Activated B cell treated with CpG ODN at 0.5 μM for 24 hours (primary cell): ENCODE data around the gene PTER. TPM values are rescaled to one million over a fixed set of nuclear protein-coding genes. Genes with fewer than 3 reads are reported as not detected.

Experiments
- ATAC-seq: fragments of 200-7000 bp; cut with Tn5 transposase; one replicate; pipeline ENCODE4 v1.10.0; 2021; ENCODE audit warnings: low read depth, mild to moderate bottlenecking, moderate library complexity
- CTCF ChIA-PET: fragments of 350-600 bp; sonication (Branson Sonifier 250); formaldehyde crosslinking; loops from one replicate; lab custom pipeline; 2021; ENCODE audit warnings: antibody characterized with exemption; lab: Charles Lee
- POLR2A ChIA-PET: fragments of 350-600 bp; sonication (Branson Sonifier 250); formaldehyde crosslinking; loops from one replicate; lab custom pipeline; 2021; ENCODE audit warnings: antibody characterized with exemption; lab: Charles Lee
- DNase-seq: peaks from one replicate; pipeline ENCODE4 v3.0.0; 2022
- H3K27ac Mint-ChIP-seq: one replicate; pipeline ENCODE4 v1.8.0; 2020; ENCODE audit warnings: mixed read lengths
- H3K27me3 Mint-ChIP-seq: one replicate; pipeline ENCODE4 v1.8.0; 2021; ENCODE audit warnings: mixed read lengths
- H3K36me3 Mint-ChIP-seq: one replicate; pipeline ENCODE4 v1.8.0; 2021; ENCODE audit warnings: low read depth, mixed read lengths
- H3K4me1 Mint-ChIP-seq: one replicate; pipeline ENCODE4 v1.8.0; 2021; ENCODE audit warnings: mixed read lengths
- H3K4me3 Mint-ChIP-seq: one replicate; pipeline ENCODE4 v1.8.0; 2020; ENCODE audit warnings: mild to moderate bottlenecking, mixed read lengths
- H3K9me3 Mint-ChIP-seq: one replicate; pipeline ENCODE4 v1.8.0; 2020; ENCODE audit warnings: mixed read lengths
- intact Hi-C: fragments of 100-400 bp; cut with micrococcal nuclease; formaldehyde crosslinking; loops from one replicate; pipeline ENCODE4 v1.15.1; 2024
- total RNA-seq: library from RNA; stranded (reverse); gene quantifications from 2 replicates; pipeline ENCODE4 v1.2.3, GENCODE V29; 2022
- TF ChIP-seq, protein P1 (sequence below): fragments of 200-600 bp; IDR thresholded peaks from one replicate; pipeline ENCODE4 v1.8.0; 2022; ENCODE audit warnings: antibody characterized with exemption, mild to moderate bottlenecking

PTER gene, protein sequence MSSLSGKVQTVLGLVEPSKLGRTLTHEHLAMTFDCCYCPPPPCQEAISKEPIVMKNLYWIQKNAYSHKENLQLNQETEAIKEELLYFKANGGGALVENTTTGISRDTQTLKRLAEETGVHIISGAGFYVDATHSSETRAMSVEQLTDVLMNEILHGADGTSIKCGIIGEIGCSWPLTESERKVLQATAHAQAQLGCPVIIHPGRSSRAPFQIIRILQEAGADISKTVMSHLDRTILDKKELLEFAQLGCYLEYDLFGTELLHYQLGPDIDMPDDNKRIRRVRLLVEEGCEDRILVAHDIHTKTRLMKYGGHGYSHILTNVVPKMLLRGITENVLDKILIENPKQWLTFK
- total RNA-seq = 14.9 and 15.0 TPM in 2 replicates

DNA sequence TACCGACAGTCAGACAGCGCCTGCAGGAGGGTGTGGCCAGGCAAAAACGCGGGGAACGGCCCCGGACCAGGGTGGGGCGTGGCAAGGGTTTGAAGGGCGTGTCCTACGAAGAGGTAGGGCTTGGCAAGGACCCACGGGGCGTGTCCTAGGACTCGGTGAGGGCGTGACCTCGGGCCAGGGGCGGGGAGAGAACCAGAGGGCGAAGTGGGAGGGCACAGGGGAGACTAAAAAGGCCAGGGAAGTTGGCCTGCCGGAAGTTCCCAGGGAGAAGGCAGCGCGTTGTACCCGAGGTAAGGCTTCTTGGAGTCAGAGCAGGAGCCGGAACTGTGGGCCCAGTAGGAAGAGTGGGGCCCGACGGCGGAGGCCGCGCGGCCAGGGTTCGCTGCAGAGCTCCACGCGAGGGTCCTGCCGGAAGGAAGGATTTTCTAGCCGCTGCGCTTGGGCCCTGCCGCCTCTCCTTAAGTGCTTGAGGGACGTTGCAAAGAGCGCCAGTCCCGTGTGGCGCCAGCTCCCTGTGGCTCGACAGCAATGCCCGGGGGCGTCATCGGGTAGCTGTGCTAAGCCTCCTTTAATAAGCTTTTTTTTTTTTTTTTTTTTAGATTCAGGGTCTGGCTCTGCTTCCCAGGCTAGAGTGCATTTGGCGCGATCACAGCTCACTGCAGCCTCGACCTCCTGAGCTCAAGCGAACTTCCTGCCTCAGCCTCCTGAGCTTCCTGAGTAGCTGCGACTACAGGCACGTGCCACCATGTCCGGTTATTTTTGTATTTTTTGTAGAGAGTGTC, at the start of gene PTER:
PTER (plus strand) TSS at position 253 of the 782 bp plus-strand sequence. CDS start 47,375 bp downstream, outside the sequence.
- CTCF ChIA-PET = no interaction called here
- intact Hi-C loops = loop anchor here (1.0 to 10.0 kb wide), 5 partner anchors 380 to 1268 kb away; partner anchors contain the start of genes MINDY3, NMT2 and RSU1
- TF ChIP-seq, protein P1, sequence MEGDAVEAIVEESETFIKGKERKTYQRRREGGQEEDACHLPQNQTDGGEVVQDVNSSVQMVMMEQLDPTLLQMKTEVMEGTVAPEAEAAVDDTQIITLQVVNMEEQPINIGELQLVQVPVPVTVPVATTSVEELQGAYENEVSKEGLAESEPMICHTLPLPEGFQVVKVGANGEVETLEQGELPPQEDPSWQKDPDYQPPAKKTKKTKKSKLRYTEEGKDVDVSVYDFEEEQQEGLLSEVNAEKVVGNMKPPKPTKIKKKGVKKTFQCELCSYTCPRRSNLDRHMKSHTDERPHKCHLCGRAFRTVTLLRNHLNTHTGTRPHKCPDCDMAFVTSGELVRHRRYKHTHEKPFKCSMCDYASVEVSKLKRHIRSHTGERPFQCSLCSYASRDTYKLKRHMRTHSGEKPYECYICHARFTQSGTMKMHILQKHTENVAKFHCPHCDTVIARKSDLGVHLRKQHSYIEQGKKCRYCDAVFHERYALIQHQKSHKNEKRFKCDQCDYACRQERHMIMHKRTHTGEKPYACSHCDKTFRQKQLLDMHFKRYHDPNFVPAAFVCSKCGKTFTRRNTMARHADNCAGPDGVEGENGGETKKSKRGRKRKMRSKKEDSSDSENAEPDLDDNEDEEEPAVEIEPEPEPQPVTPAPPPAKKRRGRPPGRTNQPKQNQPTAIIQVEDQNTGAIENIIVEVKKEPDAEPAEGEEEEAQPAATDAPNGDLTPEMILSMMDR = no peak
- Mint-ChIP-seq H3K36me3 (peaks cover 24% of the 10 kb centered on the region), H3K4me1 (peaks cover 48% of the 10 kb centered on the region), H3K4me3 (peak within 1 kb of the TSS; percentile 95), H3K27ac (peak within 1 kb of the TSS; percentile 88), H3K9me3 (no peaks in the 10 kb centered on the region), H3K27me3 (peaks cover 3% of the 10 kb centered on the region)
- POLR2A ChIA-PET = interaction anchor here (0.9 to 1.5 kb wide), 4 partner anchors 381 to 792 kb away, joined by 3 to 18 read pairs (median 8); partner anchors contain the start of genes MINDY3 and RSU1
- peak; percentile 97 for DNase-seq
- peak; percentile 99 for ATAC-seq

DNA sequence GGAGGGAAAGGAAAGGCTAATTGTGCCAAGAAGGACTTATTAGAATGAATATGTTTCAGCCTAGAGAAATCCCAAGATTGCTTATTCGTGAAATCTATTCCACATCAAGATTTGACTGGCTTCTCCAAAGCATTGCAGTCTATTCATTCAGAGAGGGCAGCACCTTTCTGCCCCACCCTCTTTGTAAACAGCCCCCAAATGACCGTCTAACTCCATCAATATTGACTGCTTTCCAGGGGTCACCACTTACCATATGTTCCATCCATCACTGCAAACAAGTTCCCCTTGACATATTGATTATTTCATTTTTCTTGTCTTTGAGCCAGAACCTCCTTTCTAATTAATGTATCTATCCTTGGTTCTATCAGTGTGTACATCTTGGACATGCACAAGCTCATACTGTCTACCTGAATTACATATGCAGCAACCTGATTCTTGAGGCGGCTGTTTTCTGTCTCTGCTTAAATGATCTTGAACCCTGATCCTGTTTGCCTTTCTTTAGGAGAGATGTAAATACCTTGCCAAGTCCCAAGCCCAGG, 44.2 kb upstream of the PTER start:
- no peak for ATAC-seq
- Mint-ChIP-seq H3K27me3 (peaks cover 3% of the 10 kb centered on the region), H3K27ac (no peak overlapping the region), H3K9me3 (no peaks in the 10 kb centered on the region), H3K4me1 (no peaks in the 10 kb centered on the region), H3K4me3 (no peak overlapping the region), H3K36me3 (no peaks in the 10 kb centered on the region)
- TF ChIP-seq, protein P1 = no peak
- CTCF ChIA-PET = no interaction called here
- intact Hi-C loops = no loop called here
- no peak for DNase-seq
- POLR2A ChIA-PET = no interaction called here

DNA sequence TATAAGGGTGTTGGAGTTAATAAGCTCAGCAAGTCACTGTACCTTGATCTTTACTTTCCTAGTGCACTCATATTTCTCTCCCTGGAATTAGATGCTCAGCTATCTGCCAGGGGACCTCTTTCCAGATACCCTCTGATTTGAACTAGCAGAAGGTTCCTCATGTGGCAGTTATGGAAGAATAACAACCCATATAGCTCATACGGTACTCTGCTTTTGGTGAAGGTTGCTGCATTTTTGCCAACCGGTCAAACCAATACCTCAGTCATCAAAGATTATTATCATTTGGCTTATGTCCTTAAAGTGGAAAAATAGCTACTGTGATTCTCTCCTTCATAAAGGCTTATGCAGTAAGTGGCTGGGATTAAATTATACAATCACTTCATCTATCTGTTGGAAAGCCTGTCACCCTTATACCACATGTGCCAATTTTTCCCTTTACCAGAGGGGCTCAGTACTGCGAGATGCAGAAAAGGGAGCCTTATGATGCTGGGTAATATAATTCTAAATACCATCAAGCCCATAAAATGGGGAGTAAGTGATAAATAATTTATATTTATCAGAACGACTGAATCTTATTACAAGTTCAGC, 43.4 kb upstream of the PTER start:
- Mint-ChIP-seq H3K9me3 (no peaks in the 10 kb centered on the region), H3K36me3 (no peaks in the 10 kb centered on the region), H3K27ac (no peak overlapping the region), H3K27me3 (peaks cover 3% of the 10 kb centered on the region), H3K4me1 (no peaks in the 10 kb centered on the region), H3K4me3 (no peak overlapping the region)
- ATAC-seq = no peak
- CTCF ChIA-PET = no interaction called here
- TF ChIP-seq, protein P1 = no peak
- intact Hi-C loops = no loop called here
- POLR2A ChIA-PET = no interaction called here
- DNase-seq = no peak

DNA sequence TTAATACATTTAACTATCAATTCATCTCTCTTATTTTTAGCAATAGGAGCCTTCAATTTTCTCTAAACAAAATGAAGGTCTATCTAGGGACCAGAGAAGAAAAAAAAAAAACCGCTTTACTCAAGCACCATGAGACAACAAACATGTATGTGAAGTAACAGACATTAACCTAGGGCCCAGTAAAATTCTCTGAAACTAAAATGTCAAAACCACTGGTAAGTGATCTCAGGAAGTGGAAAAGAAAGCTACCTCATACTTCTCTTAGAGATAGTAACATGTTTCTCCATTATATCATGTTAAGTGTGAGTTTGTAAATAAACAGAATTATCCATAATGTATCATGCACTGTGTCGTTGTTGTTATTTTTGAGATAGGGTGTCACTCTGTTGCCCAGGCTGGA, 35.4 kb upstream of the PTER start:
- CTCF ChIA-PET = no interaction called here
- no peak overlapping the region for H3K4me3 Mint-ChIP-seq
- POLR2A ChIA-PET = no interaction called here
- peaks cover 3% of the 10 kb centered on the region for H3K27me3 Mint-ChIP-seq
- no peaks in the 10 kb centered on the region for H3K9me3 Mint-ChIP-seq
- intact Hi-C loops = no loop called here
- DNase-seq (no peak), ATAC-seq (no peak)
- no peak overlapping the region for H3K27ac Mint-ChIP-seq
- TF ChIP-seq, protein P1 = no peak
- no peaks in the 10 kb centered on the region for H3K36me3 Mint-ChIP-seq
- H3K4me1 Mint-ChIP-seq = no peaks in the 10 kb centered on the region
